B cell (primary cell): ENCODE results near the gene DPP9.

Experiments
- CTCF ChIP-seq: fragments of 200-600 bp; IDR thresholded peaks from one replicate; pipeline ENCODE4 v1.8.0; 2022; ENCODE audit warnings: antibody characterized with exemption, mild to moderate bottlenecking
- EZH2 ChIP-seq: IDR thresholded peaks from 2 replicates; pipeline ENCODE4 v1.6.1; 2012; ENCODE audit warnings: borderline replicate concordance, low read depth, mild to moderate bottlenecking, moderate library complexity, low read length; ENCODE audit not compliant: insufficient read depth, poor library complexity, severe bottlenecking

GRCh38 chr19:4654437-4655361, 68.9 kb downstream of the DPP9 start:
- no peak for TF ChIP-seq CTCF
- no peak for TF ChIP-seq EZH2
